Measurements from ENCODE around the gene TYW1. TPM values are rescaled to one million over a fixed set of nuclear protein-coding genes. Genes with fewer than 3 reads are reported as not detected.
"Not testable (repeated sequence)": the region's sequence is repeated elsewhere in the genome, so short reads cannot be mapped to it uniquely, and the experiment has no call there.

TYW1 gene
- total RNA-seq, 4 donors from 2014 or later, result 6.8 to 24.6 (median 17.5) TPM

DNA sequence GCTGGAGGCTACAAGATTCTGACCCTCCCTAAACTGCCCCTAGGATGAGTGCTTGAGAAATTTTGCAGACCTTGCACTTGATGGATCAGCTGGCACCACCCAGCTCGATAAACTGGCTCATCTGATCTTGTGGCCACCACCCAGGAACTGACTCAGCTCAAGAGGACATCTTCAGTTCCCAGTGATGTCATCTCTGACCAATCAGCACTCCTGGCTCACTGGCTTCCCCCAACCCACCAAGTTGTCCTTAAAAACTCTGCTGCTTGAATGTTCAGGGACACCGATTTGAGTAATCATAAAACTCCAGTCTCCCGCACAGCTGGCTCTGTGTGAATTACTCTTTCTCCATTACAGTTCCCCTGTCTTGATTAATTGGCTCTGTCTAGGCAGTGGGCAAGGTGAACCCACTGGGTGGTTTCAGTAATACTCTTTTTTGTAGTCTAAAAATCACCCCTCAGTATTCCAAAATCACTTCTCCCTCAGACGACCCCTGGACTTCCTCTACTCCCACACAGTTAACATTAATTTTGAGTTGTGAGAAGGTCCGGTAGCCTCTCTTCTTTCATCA is 229.8 kb downstream of the TYW1 start:
- DNase-seq; intact Hi-C loops (cut with DNase I); H3K4me1 ChIP-seq; H3K36me3 ChIP-seq; H3K27ac ChIP-seq; H3K4me3 ChIP-seq; H3K27me3 ChIP-seq; H3K9me3 ChIP-seq: not testable (repeated sequence)
- WGBS, 2 donors, result 73 to 89% methylated on average over 4 to 5 of the region's 5 CpGs

DNA sequence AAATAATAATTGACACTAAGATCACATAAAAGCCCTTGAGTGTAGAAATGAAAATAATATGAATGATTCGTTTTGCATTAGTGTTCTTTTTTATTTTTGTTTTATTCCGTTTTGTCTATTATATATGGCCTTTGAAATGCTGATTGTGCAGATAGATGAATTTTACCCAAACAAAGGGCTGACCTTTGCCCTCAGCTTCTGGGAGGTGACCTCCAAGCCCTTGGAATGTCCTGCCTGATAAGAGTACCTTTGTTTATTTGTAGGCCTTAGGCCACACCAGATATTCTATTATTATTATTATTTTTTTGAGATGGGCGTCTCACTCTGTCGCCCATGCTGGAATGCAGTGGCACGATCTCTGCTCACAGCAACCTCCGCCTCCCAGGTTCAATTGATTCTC is 230.3 kb downstream of the TYW1 start:
- H3K4me3 ChIP-seq; H3K36me3 ChIP-seq; DNase-seq; H3K27me3 ChIP-seq; intact Hi-C loops (cut with DNase I); H3K9me3 ChIP-seq; H3K27ac ChIP-seq; H3K4me1 ChIP-seq: not testable (repeated sequence)
- 93 to 94% methylated on average over 5 to 6 of the region's 6 CpGs for WGBS, 2 donors

DNA sequence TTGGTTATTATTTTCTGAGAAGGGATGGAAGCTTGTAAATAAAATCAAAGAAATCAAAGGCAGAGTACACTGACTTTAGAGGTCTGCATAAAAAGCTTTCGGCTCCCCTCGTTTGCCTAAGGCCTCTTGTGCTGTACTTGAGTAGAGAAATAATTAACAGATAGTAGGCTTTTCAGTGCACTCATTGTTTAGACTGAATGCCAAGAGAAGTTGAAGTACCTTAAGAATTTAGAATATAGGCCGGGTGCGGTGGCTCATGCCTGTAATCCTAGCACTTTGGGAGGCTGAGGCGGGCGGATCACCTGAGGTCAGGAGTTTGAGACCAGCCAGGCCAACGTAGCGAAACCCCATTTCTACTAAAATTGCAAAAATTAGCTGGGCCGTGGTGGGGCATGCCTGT is 232.4 kb downstream of the TYW1 start:
- DNase-seq; H3K27me3 ChIP-seq; H3K36me3 ChIP-seq; H3K9me3 ChIP-seq; intact Hi-C loops (cut with DNase I); H3K4me1 ChIP-seq; H3K27ac ChIP-seq; H3K4me3 ChIP-seq: not testable (repeated sequence)
- 90% methylated on average over 9 of the region's 9 CpGs for WGBS, 2 donors

DNA sequence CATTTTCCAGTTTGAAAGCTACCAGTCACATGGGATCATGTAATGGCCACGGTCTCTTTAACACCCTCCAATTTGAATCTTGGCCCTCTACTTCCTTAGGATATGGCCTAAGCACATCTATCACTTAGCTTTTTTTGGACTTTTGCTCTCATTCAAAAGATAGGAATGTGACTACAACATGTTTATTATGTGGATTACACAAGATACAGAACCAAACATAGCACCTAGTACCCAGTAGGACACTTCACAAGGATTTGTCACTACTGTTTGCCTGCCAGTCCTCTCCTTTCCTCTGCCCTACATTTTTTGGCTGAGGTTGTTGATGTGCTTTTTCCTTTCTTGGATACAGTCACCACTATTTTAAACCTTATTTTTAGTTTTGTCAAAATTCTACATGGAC is 233.4 kb downstream of the TYW1 start:
- WGBS, 2 donors, result 90 to 94% methylated on average over 1 of the region's 1 CpG
- H3K9me3 ChIP-seq; H3K36me3 ChIP-seq; DNase-seq; intact Hi-C loops (cut with DNase I); H3K4me3 ChIP-seq; H3K27me3 ChIP-seq; H3K4me1 ChIP-seq; H3K27ac ChIP-seq: not testable (repeated sequence)

DNA sequence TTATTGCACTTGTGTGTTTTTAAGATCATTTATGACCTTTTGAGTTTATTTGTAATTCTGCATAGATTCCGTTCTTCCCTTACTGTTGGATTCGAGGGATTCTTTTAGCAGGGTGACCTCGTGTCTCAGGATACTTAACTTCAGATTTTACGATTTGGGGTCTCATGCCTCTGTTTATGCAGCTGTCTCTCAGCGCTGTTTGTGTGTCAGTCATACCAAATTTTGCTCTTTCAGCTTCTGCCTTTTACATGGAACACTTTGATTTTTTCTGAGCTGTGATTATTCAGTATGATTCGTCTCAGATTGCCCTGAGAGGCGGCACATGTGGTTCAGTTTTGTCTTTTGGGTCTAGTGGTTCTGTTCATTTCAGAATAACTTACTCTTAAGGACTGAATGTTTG is 236.9 kb downstream of the TYW1 start:
- 94 to 96% methylated on average over 7 of the region's 7 CpGs for WGBS, 2 donors
- intact Hi-C loops (cut with DNase I); H3K4me1 ChIP-seq; DNase-seq; H3K4me3 ChIP-seq; H3K36me3 ChIP-seq; H3K27me3 ChIP-seq; H3K27ac ChIP-seq; H3K9me3 ChIP-seq: not testable (repeated sequence)

DNA sequence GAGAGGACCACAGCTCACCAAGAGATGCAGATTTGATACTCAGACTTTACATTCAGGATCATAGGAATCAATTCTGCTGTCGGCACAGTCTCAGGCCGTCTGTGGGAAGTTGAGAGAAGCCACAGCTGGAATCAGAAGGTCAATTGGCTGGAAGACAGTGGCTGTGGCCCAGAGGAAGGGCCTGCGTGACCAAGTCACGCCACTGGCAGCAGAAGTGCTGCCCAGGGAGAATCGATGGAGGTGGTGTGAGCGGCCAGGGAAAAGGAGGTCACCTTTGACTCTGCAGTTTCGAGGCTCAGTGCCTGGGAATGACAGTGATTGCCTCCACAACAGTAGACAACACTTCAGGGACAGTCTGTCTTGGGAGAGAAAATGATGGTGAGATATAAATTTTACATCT is 239.6 kb downstream of the TYW1 start:
- not testable (repeated sequence) for DNase-seq

DNA sequence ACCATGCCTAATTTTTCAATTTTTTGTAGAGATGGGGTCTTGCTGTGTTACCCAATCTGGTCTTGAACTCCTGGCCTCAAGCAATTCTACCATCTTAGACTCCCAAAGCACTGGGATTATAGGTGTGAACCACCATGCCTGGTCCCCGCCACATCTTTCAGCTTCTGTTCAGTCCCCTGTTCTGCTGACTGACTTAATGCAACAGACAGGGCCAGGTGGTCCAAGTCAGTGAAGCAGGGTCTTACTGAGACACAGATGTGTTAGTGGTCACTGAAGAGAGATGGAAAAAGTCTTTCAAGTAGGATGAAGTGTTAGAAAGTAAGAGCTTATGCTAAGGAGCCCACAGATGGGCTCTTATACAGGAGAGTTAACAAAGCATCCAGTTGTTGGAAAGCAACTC is 246.2 kb downstream of the TYW1 start:
- DNase-seq; H3K36me3 ChIP-seq; H3K4me1 ChIP-seq; H3K9me3 ChIP-seq; H3K4me3 ChIP-seq; intact Hi-C loops (cut with DNase I); H3K27me3 ChIP-seq; H3K27ac ChIP-seq: not testable (repeated sequence)
- WGBS, 2 donors, result 88 to 100% methylated on average over 1 of the region's 1 CpG

More for the DNA sequence above, 239.6 kb downstream of the TYW1 start:
- H3K9me3 ChIP-seq; H3K4me3 ChIP-seq; H3K27ac ChIP-seq; H3K36me3 ChIP-seq; H3K4me1 ChIP-seq; intact Hi-C loops (cut with DNase I); H3K27me3 ChIP-seq: not testable (repeated sequence)
- 80 to 86% methylated on average over 7 of the region's 7 CpGs for WGBS, 2 donors

DNA sequence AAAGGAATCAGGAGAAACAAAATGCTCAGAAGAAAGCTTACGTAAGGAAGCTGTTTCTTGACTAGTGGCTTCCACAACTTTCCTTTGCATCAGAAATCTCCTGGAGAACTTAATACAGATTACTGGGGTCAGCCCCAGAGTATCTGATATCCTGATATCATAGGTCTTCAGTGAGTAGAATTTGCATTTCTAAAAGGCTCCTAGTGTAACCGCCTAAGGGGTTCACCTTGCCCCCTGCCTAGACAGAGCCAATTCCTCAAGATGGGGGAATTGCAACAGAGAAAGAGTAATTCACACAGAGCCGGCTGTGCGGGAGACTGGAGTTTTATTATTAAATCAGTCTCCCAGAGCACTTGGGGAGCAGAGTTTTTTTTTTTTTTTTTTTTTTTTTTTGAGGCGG is 251.7 kb downstream of the TYW1 start:
- 93 to 95% methylated on average over 5 of the region's 5 CpGs for WGBS, 2 donors
- intact Hi-C loops (cut with DNase I); H3K27me3 ChIP-seq; DNase-seq; H3K4me3 ChIP-seq; H3K36me3 ChIP-seq; H3K27ac ChIP-seq; H3K4me1 ChIP-seq: not testable (repeated sequence)
- peaks cover 0 to 21% (median 13%) of the 10 kb centered on the region in 3 donors for H3K9me3 ChIP-seq

DNA sequence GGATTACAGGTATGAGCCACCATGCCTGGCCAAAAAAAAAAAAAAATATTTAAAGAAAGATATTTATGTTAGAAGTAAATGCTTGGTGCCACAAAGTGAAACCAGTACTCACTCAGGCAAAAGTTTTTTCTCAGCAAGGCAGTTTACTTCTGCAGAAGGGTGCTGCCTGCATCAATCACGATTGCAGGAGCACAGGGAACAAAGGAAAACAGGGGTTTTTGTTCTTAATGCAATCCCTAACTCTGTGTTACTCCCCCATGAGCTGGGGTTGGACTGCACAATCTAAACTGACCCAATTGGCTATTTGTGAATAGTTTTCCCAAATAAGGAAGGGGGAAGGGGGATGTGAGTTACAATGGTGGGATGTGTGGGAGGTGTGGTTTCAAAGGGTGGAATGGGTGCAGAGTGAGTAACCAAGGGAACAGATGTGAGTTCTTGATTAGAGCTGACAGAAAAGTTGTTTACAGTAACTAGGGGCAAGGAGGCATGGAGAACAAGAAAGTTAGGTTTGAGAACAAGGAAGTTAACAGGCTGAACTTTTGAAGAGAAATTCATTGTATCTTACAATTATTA is 255.4 kb downstream of the TYW1 start:
- WGBS, 2 donors, result 78 to 95% methylated on average over 1 of the region's 1 CpG
- intact Hi-C loops (cut with DNase I), result no loop called here
- peaks cover 0 to 21% (median 15%) of the 10 kb centered on the region in 3 donors for H3K9me3 ChIP-seq
- H3K36me3 ChIP-seq, result peaks cover 0 to 9% (median 0%) of the 10 kb centered on the region in 3 donors
- H3K27ac ChIP-seq, result no peak overlapping the region
- DNase-seq, result no peak
- peaks cover 0 to 4% (median 0%) of the 10 kb centered on the region in 3 donors for H3K4me1 ChIP-seq
- H3K4me3 ChIP-seq, result no peak overlapping the region
- H3K27me3 ChIP-seq, result no peaks in the 10 kb centered on the region
- TF ChIP-seq POLR2A (IDR thresholded peaks at IDR 0.05), result no peak
- TF ChIP-seq, protein P1, sequence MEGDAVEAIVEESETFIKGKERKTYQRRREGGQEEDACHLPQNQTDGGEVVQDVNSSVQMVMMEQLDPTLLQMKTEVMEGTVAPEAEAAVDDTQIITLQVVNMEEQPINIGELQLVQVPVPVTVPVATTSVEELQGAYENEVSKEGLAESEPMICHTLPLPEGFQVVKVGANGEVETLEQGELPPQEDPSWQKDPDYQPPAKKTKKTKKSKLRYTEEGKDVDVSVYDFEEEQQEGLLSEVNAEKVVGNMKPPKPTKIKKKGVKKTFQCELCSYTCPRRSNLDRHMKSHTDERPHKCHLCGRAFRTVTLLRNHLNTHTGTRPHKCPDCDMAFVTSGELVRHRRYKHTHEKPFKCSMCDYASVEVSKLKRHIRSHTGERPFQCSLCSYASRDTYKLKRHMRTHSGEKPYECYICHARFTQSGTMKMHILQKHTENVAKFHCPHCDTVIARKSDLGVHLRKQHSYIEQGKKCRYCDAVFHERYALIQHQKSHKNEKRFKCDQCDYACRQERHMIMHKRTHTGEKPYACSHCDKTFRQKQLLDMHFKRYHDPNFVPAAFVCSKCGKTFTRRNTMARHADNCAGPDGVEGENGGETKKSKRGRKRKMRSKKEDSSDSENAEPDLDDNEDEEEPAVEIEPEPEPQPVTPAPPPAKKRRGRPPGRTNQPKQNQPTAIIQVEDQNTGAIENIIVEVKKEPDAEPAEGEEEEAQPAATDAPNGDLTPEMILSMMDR (IDR thresholded peaks at IDR 0.05), result no peak

DNA sequence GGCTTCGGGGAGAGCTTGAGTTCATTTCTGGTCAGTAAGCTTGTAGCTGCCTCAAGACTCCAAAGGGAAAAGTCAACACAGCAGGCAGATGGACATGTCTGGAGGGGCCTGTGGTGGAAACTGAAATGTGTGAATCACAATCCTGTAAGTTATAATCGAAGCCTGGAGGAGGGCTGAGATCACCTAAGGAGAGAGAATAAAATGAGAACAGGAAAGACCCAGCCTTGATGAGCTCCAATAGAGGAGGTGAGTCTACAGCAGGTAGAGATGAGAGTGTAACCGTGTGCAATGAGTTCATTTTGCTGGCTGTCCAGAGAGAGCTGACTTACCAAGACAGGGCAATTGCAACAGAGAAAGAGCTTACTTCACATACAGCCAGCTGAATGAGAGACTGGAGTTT is 258.4 kb downstream of the TYW1 start:
- intact Hi-C loops (cut with DNase I); H3K4me1 ChIP-seq; H3K27me3 ChIP-seq; H3K4me3 ChIP-seq; DNase-seq; H3K27ac ChIP-seq; H3K36me3 ChIP-seq: not testable (repeated sequence)
- WGBS, 2 donors, result 77 to 82% methylated on average over 2 of the region's 3 CpGs
- peaks cover 0 to 21% (median 15%) of the 10 kb centered on the region in 3 donors for H3K9me3 ChIP-seq

DNA sequence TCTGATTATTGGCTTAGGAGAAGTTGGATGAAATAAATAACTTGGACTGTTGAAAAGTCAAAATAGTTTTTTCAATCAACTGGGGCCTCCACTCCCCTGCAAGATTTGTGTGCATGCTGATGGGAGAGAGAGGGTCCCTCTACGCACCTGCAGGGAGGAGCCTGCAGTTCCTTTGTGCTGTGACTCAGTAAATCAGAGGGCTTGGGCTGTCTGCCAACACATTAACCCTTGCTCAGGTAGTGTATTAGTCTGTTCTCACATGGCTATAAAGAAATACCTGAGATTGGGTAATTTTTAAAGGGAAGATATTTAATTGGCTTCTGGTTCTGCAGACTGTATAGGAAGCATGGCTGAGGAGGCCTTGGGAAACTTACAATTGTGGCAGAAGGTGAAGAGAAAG is 261.1 kb downstream of the TYW1 start:
- DNase-seq; H3K27ac ChIP-seq; H3K9me3 ChIP-seq; H3K4me3 ChIP-seq; H3K27me3 ChIP-seq; H3K36me3 ChIP-seq; H3K4me1 ChIP-seq; intact Hi-C loops (cut with DNase I): not testable (repeated sequence)
- 11 to 57% methylated on average over 1 of the region's 1 CpG for WGBS, 2 donors

DNA sequence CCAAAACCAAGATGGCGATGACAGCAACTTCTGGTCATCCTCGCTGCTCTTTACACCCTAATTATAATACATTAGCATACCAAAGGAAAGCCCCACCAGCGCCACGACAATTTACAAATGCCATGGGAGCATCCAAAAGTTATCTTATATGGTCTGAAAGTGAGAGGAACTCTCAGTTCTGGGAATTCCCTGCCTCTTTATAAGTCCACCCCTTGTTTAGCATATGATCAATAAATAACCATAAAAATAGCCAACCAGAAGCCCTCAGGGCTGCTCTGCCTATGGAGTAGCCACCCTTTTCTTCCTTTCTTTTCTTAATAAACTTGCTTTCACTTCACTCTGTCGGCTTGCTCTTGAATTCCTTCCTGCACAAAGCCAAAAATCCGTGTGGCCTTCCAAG is 262.7 kb downstream of the TYW1 start:
- H3K9me3 ChIP-seq; DNase-seq; H3K4me3 ChIP-seq; H3K27me3 ChIP-seq; intact Hi-C loops (cut with DNase I); H3K27ac ChIP-seq; H3K36me3 ChIP-seq; H3K4me1 ChIP-seq: not testable (repeated sequence)
- WGBS, 2 donors, result 87 to 92% methylated on average over 6 of the region's 6 CpGs

DNA sequence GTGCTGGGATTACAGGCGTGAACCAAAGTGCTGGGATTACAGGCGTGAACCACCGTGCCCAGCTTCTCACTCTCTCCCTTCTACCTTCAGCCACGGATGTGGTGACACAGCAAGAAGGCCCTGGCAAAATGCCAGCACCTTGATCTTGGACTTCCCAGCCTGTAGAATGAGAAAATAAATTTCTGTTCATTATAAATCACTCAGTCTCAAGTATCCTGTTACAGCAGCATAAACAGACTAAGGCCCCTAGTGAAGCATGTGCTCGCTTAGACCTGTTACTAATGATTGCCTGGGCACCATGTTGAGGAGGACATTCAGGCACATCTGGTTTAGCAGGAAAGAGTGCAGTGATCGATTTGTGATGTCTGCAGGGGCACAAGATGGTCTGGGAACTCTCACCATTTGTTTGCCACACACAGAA is 263.5 kb downstream of the TYW1 start:
- H3K9me3 ChIP-seq; H3K27me3 ChIP-seq; DNase-seq; H3K36me3 ChIP-seq; H3K4me1 ChIP-seq; H3K27ac ChIP-seq; intact Hi-C loops (cut with DNase I); H3K4me3 ChIP-seq: not testable (repeated sequence)
- 51 to 80% methylated on average over 1 to 6 of the region's 6 CpGs for WGBS, 2 donors
